OCI-LY7 (cell line): Measurements from ENCODE around the gene SH3TC1.

Experiments
- EZH2phosphoT487 ChIP-seq: fragments of 200-600 bp; sonication (generic); IDR thresholded peaks from 2 replicates; pipeline ENCODE4 v1.6.1; 2018; ENCODE audit warnings: low read depth, borderline replicate concordance, mild to moderate bottlenecking, mixed run types, antibody characterized with exemption, low read length, moderate library complexity, mixed read lengths
- TF ChIP-seq, protein P1 (sequence below): fragments of 200-600 bp; sonication (generic); conservative IDR thresholded peaks from 2 replicates; pipeline ENCODE4 v1.5.1; 2014; ENCODE audit warnings: mild to moderate bottlenecking, antibody characterized with exemption, low read length, moderate library complexity, mixed read lengths

GRCh38 chr4:8205749-8206611 lies 6.9 kb downstream of the SH3TC1 start:
- TF ChIP-seq, protein P1, sequence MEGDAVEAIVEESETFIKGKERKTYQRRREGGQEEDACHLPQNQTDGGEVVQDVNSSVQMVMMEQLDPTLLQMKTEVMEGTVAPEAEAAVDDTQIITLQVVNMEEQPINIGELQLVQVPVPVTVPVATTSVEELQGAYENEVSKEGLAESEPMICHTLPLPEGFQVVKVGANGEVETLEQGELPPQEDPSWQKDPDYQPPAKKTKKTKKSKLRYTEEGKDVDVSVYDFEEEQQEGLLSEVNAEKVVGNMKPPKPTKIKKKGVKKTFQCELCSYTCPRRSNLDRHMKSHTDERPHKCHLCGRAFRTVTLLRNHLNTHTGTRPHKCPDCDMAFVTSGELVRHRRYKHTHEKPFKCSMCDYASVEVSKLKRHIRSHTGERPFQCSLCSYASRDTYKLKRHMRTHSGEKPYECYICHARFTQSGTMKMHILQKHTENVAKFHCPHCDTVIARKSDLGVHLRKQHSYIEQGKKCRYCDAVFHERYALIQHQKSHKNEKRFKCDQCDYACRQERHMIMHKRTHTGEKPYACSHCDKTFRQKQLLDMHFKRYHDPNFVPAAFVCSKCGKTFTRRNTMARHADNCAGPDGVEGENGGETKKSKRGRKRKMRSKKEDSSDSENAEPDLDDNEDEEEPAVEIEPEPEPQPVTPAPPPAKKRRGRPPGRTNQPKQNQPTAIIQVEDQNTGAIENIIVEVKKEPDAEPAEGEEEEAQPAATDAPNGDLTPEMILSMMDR: no peak
- TF ChIP-seq EZH2phosphoT487: no peak
